Panc1 (cell line): ENCODE data around the gene CYFIP2. TPM values are rescaled to one million over a fixed set of nuclear protein-coding genes. Genes with fewer than 3 reads are reported as not detected.

Experiments
- ATAC-seq: fragments of 200-7000 bp; cut with Tn5 transposase; 2 replicates; pipeline ENCODE4 v1.9.1; 2020; ENCODE audit warnings: mild to moderate bottlenecking, moderate library complexity
- BruUV-seq: library from RNA; stranded (reverse); fragments of 400-500 nt; replicated peaks from 2 replicates; lab custom pipeline; 2021; lab: Mats Ljungman, UMichigan
- CTCF ChIA-PET: fragments of 300-600 bp; sonication (Branson Sonifier 250); formaldehyde crosslinking; loops from one replicate; lab custom pipeline; 2022; ENCODE audit warnings: antibody characterized with exemption; lab: Charles Lee
- POLR2A ChIA-PET: fragments of 300-600 bp; sonication (Branson Sonifier 250); formaldehyde crosslinking; loops from one replicate; lab custom pipeline; 2022; ENCODE audit warnings: antibody characterized with exemption; lab: Charles Lee
- DNase-seq: peaks from one replicate; pipeline ENCODE4 v3.0.0-alpha.2; 2010; ENCODE audit warnings: low read depth, low spot score
- H3K27ac ChIP-seq: 2 replicates; pipeline ENCODE4 v1.5.1; 2011; ENCODE audit warnings: mild to moderate bottlenecking, low read length, inconsistent platforms
- H3K27me3 ChIP-seq: fragments of 200-500 bp; sonication (Bioruptor generic); 2 replicates; pipeline ENCODE4 v1.6.0; 2014; ENCODE audit warnings: low read length, inconsistent platforms; ENCODE audit not compliant: control insufficient read depth, insufficient read depth
- H3K36me3 ChIP-seq: fragments of 200-500 bp; sonication (Bioruptor generic); 2 replicates; pipeline ENCODE4 v1.5.1; 2014; ENCODE audit warnings: inconsistent platforms, mild to moderate bottlenecking, low read length, moderate library complexity; ENCODE audit not compliant: control insufficient read depth, insufficient read depth
- H3K4me1 ChIP-seq: 2 replicates; pipeline ENCODE4 v1.5.1; 2011; ENCODE audit warnings: inconsistent platforms, mild to moderate bottlenecking, low read length, moderate library complexity; ENCODE audit not compliant: control insufficient read depth, insufficient read depth
- H3K4me3 ChIP-seq, 2 experiments: 2 replicates each; pipeline ENCODE4 v1.5.1; 2011 to 2012; ENCODE audit warnings: low read depth in 2 of 2, low read length in 2 of 2, mild to moderate bottlenecking in 2 of 2, inconsistent platforms in 1 of 2, moderate library complexity in 1 of 2
- H3K9me3 ChIP-seq: fragments of 200-500 bp; sonication (Bioruptor generic); 2 replicates; pipeline ENCODE4 v1.5.1; 2014; ENCODE audit warnings: low read depth, mild to moderate bottlenecking, inconsistent platforms, low read length, moderate library complexity; ENCODE audit not compliant: control insufficient read depth, insufficient read depth
- POLR2AphosphoS5 ChIP-seq: IDR thresholded peaks from 2 replicates; pipeline ENCODE4 v1.6.1; 2012; ENCODE audit warnings: mild to moderate bottlenecking, low read depth, low read length, moderate library complexity
- REST ChIP-seq, 2 experiments: IDR thresholded peaks; 2 replicates each; pipeline ENCODE4 v1.6.1; 2011 to 2012; ENCODE audit warnings: low read depth in 2 of 2, control low read depth in 1 of 2, low read length in 1 of 2, mild to moderate bottlenecking in 1 of 2, moderate library complexity in 1 of 2; ENCODE audit not compliant: insufficient read depth in 1 of 2
- SIN3A ChIP-seq: IDR thresholded peaks from 2 replicates; pipeline ENCODE4 v1.6.1; 2012; ENCODE audit warnings: low read depth, mild to moderate bottlenecking, low read length, moderate library complexity, borderline replicate concordance; ENCODE audit not compliant: insufficient read depth
- TCF7L2 ChIP-seq: IDR thresholded peaks from 2 replicates; pipeline ENCODE4 v1.6.1; 2011; ENCODE audit warnings: mild to moderate bottlenecking, low read depth, low read length, inconsistent platforms
- in situ Hi-C: cut with HindIII; loops from 2 replicates; pipeline ENCODE4 v1.10.0; 2016; ENCODE audit warnings: low sequenced_read_pairs, low pct_unique_long_range_greater_than_20kb
- intact Hi-C: fragments of 100-400 bp; cut with micrococcal nuclease; formaldehyde crosslinking; loops from one replicate; pipeline ENCODE4 v1.10.0; 2022; ENCODE audit not compliant: unreplicated experiment
- total RNA-seq: library from RNA; stranded (reverse); gene quantifications from one replicate; pipeline ENCODE4 v1.2.1, GENCODE V29; 2021; ENCODE audit not compliant: unreplicated experiment
- TF ChIP-seq, protein P1 (sequence below): fragments of 450-650 bp; IDR thresholded peaks from 2 replicates; pipeline ENCODE4 v1.5.1; 2017; ENCODE audit warnings: mild to moderate bottlenecking

Gene CYFIP2
- total RNA-seq, 1 experiment from 2014 or later: 0.80 TPM

DNA sequence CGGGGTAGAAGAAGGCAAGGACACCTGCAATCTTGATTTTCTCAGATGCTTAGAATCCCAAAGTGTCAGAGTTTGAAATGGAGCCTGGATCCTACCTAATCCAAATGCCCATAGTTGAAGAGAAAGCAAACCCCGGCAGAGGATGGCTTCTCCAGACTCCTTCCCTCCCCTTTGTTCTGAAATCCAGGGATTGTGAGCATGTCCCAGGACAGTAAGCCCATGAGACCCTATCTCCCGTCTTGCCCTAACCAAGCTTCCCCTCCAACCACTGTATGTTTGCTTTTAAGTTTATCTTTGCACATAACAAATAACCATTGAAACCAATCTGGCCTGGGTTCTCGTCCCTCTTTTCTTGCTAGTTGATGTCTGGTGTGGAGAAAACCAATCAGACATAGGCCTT is 115.8 kb downstream of the CYFIP2 start:
- H3K4me1 ChIP-seq: no peaks in the 10 kb centered on the region
- ChIA-PET CTCF (no interaction called here), POLR2A (no interaction called here)
- DNase-seq (no peak), ATAC-seq (no peak)
- no peak overlapping the region for H3K27ac ChIP-seq
- no peaks in the 10 kb centered on the region for H3K9me3 ChIP-seq
- no peaks in the 10 kb centered on the region for H3K36me3 ChIP-seq
- in situ Hi-C loops (no loop called here), intact Hi-C loops (no loop called here)
- no peaks in the 10 kb centered on the region; the same call in 1 of the 2 replicates for H3K27me3 ChIP-seq
- no peak overlapping the region for H3K4me3 ChIP-seq
- no TSS peak for BruUV-seq
- no peak for TF ChIP-seq SIN3A
- TF ChIP-seq, protein P1, sequence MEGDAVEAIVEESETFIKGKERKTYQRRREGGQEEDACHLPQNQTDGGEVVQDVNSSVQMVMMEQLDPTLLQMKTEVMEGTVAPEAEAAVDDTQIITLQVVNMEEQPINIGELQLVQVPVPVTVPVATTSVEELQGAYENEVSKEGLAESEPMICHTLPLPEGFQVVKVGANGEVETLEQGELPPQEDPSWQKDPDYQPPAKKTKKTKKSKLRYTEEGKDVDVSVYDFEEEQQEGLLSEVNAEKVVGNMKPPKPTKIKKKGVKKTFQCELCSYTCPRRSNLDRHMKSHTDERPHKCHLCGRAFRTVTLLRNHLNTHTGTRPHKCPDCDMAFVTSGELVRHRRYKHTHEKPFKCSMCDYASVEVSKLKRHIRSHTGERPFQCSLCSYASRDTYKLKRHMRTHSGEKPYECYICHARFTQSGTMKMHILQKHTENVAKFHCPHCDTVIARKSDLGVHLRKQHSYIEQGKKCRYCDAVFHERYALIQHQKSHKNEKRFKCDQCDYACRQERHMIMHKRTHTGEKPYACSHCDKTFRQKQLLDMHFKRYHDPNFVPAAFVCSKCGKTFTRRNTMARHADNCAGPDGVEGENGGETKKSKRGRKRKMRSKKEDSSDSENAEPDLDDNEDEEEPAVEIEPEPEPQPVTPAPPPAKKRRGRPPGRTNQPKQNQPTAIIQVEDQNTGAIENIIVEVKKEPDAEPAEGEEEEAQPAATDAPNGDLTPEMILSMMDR: no peak

GRCh38 chr5:157382996-157383800 is 117.3 kb downstream of the CYFIP2 start:
- CTCF ChIA-PET: no interaction called here

More at GRCh38 chr5:157382996-157383800, 117.3 kb downstream of the CYFIP2 start:
- Histone ChIP-seq H3K4me3 (no peak overlapping the region), H3K27me3 (no peaks in the 10 kb centered on the region; the same call in 1 of the 2 replicates), H3K9me3 (no peaks in the 10 kb centered on the region), H3K36me3 (no peaks in the 10 kb centered on the region), H3K4me1 (no peaks in the 10 kb centered on the region), H3K27ac (no peak overlapping the region)
- in situ Hi-C loops: no loop called here
- DNase-seq: no peak
- no TSS peak for BruUV-seq
- POLR2A ChIA-PET: no interaction called here
- intact Hi-C loops: no loop called here
- no peak for ATAC-seq
- TF ChIP-seq TCF7L2: no peak
- no peak for TF ChIP-seq REST (IDR thresholded peaks at IDR 0.05; ENCODE audit: insufficient read depth in 1 of 2, low read depth in 2 of 2, low read length in 1 of 2)
- TF ChIP-seq, protein P1: no peak
- no peak for TF ChIP-seq POLR2AphosphoS5
- TF ChIP-seq SIN3A: no peak
